ENCODE measurements around the gene RNF14.

DNA sequence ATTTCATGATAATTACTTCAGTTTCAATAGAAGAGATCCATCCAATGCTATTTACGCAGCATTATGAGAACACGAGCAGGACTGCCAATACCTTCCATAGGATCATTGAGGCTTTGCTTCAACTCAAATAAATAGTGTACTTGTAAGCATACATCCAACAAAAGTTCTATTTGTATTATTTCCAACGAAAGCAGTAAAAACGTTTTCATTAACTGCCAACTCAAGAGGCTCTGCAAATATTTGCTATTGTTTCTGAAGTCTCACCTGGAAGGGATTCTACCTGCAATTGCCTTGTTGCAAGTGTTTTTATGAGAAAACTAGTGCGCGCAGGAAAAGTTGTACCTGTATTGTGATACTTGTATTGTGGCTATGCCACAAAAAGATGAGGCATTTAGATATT, 54.9 kb downstream of the RNF14 start:
- TF ChIP-seq CTCF (IDR thresholded peaks at IDR 0.05; ENCODE audit: poor library complexity) (no peak), EZH2phosphoT487 (IDR thresholded peaks at IDR 0.05; ENCODE audit: low read depth, severe bottlenecking, unreplicated experiment) (no peak)

Data from hepatocyte (in vitro differentiated cells).